Retina (tissue), 1 donor: ENCODE results near the gene MRGPRE.

Experiments
- DNase-seq: peaks from one replicate; pipeline ENCODE4 v3.0.0-alpha.2; 2016

MRGPRE gene

DNA sequence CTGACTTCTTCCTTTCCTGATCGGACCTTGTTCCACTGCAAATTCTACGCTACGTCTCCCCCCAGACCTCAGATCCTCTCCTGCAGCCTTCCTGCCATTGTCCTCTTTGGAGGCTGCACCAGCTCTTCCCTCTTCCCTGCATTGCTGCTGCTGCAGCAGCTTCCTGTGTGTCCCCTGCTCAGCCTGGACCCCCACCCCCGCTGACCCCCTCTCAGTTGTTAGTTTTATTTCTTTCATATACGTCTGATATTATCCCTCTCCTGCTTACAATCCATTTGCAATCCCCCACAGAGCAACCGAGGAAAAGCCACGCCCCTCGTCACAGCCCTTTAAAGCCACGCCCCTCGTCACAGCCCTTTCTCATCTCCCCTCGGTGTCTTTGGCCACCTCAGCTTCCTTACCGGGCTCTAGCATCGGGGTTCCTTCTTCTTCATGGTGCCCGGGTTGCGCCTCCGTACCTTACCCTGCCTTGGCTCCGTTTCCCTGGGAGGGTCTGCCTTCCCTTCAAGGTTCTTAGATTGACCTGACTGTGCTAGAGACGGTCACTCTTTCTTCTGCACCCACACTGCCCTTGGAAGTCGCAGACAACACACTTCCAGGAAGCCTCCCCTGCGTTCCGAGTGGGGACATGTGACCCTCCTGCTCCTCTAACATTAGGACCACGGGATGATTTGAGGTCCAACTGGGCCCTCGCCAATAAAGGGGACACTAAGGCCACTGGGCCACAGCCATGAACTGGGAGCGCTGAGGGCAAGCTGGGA is 18.4 kb downstream of the MRGPRE start:
- DNase-seq, result no peak

DNA sequence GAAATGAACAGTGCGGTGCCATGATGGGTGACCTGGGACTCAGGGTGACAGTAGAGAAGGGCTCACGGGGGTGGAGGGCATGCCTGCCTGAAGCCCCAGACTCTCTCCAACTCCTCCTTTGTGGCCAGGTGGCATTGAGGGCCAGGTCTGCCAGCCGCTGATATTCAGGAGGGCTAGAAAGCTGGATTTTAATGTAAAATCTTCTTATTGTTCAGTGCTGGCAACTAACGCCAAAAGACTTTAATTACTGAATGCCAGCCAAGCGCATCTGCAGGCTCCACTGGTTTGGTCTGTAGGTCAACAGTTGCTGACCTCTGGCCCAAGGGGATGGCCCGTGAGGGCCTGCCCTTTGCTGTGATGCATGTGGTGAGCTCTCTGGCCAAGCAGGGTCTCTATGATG is 23.9 kb downstream of the MRGPRE start:
- DNase-seq, result no peak

DNA sequence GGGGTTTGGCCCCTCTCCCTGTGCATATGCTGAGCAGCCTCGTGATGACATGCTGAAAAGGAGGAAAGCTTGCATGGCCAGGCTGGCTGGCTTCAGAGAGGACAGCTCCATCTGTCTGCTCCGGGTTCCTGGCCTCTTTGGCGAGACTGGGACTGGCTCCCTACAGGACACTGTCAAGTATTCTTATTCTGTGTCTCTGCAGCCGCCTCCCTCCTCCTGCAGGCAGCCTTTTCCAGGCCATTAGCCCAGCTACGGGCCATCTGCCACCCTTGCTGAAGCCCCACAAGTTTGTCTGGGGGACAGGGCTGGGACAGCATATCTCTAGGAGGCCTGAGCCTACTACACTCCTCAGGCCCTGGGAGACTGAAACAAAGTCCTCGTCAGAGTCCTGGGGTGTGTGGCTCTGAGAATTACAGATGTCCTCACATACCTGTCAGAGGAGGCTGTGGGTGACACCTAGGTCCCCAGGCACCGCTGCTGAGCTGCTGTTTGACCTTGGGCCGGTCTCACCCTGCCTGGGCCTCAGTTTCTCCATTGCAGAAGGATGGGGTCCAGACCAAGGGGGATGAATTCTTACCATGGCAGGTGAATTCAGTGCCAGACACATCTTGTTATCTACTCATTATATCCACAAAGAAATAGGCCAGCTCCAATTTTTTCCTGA is 24.6 kb downstream of the MRGPRE start:
- DNase-seq, result no peak

DNA sequence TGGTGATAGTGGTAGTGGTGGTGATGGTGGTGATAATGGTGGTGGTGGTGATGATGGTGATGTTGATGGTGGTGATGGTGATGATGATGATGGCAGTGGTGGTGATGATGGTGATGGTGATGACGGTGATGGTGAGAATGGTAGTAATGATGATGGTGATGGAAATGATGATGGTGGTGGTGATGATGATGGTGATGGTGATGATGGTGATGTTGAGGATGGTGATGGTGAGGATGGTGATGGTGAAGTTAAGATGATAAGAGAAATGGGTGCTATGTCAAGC is 25.4 kb downstream of the MRGPRE start:
- no peak for DNase-seq

DNA sequence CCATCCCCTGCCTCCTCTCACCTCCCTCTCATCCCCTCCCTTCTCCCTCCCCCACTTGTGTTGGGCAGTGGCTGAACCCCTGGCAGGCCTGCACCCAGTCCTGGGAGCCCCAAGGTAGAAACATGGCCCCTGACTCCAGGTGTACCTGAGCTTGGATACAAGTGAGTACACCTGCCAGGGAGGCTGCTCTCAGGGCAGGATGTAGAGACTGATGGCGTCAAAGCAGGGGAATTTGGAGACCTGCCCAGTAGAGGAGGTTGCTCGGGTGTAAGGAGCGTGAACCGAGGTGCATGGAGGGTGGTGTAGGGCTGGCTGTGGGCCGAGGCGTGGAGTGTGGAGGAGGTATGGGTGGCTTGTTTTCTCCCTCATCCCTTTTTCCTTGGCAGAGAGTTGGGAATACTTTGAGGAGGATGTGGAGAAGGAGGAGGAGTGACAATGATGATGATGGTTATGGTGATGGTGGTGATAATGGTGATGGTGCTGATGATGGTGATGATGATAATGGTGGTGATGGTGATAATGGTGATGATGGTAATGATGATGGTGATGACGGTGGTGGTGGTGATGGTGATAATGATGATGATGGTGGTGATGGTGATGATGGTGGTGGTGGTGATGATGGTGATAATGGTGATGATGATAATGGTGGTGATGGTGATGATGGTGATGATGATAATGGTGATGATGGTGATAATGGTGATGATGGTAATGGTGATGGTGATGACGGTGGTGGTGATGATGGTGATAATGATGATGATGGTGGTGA is 25.9 kb downstream of the MRGPRE start:
- no peak for DNase-seq

DNA sequence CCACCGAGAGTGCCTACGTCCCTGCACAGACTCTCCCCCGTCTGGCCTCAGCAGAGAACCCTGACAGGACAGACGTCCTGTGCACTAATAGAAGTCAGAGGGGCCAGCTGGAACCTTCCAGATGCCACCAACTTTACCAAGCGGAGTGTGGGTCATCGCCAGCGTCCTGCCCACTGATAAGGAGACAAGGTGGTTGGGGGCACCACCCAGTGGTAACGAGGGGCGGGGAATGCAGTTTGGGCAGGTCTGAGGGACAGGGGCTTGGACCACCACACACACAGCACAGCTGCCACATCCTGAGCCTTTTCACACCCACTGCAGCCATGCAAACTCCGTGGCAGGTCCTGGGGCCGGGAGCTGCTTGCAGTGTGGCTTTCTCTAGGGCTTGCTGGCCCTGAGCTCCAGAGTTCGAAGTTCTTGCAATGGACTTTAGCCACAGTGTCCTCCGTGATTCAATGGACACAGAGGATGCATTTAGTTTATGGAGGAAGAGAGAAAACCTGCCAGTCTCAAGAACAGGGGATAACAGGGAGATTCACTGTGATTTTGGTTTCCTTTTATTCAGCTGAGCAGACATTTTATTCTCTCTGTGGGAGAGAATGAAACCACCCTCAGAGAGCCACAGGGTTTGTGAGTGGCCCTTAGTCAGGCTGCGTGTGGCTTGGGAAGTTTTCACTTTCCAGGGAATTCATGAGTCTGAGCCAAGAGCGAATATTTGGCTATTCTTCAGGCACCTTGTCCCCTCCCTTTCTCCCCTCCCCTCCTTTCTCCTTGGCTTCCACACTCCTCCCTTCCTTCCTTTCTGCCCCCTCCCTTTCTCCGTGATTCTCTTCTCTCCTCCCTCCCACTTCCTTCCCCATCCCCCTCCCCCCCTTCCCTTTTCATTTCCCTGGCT is 26.7 kb downstream of the MRGPRE start:
- no peak for DNase-seq

DNA sequence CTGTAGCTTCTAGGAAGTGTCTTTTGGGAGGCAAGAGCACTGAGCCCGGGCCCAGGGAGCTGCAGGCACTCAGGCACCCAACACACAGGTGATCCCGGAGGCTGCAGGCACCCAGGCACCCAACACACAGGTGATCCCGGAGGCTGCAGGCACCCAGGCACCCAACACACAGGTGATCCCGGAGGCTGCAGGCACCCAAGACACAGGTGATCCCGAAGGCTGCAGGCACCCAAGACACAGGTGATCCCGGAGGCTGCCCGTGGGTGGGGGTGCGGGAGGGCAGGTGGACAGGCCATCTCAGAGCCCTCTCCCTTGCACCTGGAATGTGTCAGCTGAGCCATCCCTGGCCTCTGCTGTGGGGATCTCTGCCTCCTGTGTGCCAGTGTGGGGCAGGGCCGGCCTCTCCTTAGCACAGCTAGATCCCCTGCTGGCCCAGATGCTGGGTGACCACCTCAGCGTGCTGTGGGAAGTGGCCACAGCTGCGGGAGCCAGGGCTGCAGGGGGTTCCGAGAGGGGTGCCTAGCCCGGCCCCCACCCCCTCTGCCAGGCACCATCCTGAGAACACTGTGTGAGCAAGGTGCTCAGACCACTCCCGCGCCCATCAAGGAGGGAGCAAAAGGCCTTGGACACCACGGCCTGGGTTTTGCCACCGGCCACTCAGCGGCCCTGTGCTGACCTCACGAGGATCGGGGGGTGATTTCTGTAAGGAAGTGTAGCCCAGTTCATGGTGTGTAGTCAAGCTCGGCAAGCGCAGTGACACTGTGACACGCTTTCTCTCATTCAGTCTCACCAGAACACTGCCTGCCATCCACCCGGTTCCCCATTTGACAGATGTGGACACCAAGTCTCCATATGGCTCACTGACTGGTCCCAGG is 27.8 kb downstream of the MRGPRE start:
- no peak for DNase-seq

DNA sequence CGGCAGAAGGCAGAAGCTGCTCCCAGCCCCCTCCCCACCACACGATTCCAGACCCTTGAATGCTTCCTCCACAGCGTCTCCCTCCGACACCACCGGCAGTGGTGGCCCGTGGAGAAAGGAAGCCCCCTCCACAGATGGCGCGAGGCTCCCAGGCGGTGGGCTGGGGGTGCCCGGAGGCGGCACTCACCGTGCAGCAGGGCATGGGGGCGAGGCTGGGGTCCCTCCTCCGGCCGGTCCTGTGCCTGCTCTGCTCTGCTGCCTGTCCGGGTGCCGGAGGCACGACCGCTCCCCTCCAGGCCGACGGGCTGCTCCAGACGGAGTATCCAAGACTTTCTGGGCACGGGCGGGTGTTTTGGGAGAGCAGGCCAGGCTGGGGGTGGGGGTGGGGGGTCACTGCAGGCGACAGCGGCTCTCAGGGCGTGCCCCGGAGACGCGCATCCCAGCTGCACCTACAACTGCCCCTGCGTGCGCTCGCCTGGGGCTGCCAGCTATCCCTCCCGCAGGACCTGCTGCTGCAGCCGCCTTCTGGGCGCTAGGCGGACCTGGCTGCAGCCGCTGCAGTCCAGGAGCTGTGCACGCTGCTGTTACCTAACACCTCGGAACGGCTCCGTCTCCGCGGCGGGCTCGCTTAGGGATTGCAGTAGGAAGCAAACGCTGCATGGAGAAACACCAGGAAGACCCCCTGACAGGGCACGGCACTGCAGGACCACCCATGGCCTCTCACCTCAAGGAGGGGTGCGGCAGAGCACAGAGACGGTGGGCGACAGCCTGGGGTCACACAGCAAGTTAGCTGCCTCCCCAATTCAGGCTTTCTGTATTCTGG is 28.8 kb downstream of the MRGPRE start:
- no peak for DNase-seq

DNA sequence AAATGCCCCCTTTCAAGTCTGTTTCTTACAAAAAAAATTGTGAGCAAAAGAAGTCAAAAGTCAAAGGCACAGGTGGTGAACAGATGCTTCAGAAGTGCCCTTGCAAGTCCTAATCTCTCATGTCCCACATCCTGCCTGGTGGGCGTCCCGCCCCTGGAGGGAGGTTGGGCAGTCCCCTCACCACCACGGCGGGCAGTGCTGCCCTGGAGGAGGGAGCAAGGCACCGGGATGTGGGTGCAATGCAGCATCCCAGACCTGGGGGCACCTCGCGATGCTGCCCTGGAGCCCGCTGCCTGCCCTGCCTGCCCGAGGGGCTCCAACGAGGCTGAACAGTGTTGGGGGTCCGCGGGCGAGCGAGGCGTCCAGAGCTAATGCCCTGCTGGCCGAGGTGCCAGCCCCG is 29.5 kb downstream of the MRGPRE start:
- no peak for DNase-seq

DNA sequence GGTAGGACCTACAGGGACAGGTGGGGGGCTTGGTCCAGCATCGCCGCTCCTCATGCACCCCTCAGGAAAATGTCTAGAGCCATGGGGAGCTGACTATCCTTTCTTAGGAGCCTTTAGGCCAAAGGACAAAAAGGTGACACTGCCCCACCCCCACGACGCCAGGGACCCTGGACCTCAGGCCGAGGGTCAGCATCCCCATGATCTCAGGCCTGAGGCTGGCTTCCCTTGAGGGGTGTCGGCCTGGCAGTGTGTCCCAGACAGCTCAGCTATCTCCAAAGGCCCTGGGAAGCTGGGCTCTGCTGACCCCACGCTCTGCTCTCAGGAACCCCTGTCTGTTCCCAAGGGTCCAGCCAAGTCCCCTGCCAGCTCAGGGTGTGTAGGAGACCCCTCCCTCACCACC is 29.9 kb downstream of the MRGPRE start:
- no peak for DNase-seq

DNA sequence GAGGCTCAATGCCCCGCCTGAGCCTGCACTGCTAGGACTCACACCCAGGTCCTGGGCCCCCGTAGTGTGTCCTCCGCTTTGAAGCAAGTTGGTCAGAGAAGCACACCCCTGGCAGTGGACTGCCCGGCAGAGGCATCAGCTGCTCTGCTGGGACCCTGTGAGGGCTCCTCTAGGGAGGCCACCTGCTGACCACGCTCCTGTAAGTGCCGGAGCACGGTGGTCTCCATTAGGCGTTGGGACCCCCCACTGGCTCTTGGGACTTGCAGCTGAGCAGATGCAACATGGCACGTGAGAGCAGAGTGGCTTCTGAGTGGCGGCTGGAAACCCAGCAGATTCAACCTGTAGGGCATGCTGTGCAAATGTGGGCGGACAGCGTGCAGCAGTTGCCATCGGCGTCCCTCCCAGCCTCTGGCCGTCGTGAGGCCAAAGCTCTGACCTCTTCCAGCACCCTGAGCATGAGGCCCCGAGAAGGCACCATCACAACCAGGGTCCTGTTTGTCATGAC is 30.5 kb downstream of the MRGPRE start:
- no peak for DNase-seq

DNA sequence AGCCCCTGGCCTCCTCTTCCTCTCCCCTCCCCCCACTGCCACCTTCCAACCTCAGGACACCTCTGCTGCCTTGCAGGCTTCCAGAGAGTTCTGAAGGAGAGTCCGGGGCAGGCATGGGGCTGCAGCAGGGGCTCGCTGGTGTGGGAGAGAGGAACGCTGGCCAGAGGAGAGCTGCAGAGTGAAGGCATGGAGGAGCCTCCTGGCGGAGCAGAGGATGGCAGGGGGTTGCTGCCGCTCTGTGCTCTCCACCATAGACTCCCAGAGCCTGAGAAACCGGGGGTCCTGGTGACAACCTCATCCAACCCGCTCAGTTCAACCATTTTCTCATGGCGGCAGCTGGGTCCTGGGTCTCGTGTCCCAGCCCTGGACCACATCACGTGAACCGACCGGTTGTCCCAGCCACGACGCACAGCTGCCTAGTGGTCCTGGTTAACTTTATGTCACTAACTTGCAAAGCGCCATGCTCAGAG is 31.1 kb downstream of the MRGPRE start:
- no peak for DNase-seq

DNA sequence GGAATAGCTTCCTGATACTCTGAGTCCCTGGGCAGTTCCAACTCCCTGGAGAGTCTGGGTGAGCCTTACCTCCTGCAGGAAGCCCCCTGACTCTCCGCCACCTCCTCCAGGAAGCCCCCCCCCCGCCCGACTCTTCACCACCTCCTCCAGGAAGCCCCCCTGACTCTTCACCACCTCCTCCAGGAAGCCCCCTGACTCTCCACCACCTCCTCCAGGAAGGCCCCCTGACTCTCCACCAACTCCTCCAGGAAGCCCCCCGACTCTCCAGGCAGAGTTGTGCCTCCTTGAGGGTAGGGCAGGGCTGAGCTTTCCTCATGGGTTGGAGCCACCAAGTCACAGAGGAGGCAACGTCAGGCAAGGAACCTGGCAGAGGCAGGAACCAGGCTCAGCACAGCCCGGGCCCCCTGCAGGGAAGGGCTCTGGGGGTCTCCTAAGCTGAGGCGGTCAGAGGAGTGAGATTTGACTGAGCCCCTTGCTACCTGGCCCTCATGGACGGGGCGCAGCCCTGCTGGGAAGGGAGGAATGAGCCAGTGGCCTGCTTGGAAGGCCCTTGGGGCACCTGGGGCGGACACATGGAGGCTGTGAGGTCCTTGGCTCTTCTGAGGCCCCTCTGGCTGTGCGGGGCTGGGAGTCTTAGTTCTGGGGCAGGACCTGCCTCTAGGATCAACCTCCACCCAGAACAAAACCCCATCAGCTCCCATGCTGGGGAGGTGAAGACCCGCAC is 31.7 kb downstream of the MRGPRE start:
- DNase-seq, result no peak

DNA sequence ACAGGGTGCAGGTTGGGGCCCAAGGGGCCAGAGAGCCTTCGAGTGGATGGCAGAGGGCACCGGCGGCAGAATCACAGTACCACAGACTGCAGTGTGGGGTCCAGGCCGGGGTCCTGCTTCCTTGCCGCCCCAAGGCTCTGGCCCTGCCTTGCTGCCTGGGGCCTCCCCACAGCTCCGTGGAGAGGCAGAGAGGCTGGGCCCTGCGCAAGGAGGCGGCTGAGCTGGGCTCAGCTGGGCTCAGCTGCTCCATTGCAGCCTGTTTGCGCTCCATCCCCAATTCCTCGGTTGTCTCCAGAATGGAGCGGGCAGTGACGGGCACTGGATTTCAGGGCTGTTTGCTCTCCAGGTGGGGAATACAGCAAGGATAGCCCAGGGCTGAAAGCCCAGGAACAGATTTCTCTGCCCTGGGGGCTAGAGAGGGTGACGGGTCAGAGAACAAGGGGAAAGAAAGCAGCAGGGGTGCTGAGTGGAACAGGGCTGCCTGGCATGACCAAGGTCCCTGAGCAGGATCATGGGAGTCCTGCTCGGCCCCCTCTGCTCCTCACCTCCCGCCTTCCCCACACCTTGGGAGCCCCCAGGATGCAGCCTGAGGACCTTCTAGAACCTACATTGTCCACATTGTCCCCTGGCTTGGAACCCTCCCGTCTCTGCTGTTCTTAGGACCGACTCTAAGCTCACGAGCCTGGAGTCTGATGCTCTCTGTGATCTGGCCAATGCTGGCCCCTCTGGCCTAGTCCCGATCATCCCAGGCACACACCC is 32.5 kb downstream of the MRGPRE start:
- DNase-seq, result no peak

DNA sequence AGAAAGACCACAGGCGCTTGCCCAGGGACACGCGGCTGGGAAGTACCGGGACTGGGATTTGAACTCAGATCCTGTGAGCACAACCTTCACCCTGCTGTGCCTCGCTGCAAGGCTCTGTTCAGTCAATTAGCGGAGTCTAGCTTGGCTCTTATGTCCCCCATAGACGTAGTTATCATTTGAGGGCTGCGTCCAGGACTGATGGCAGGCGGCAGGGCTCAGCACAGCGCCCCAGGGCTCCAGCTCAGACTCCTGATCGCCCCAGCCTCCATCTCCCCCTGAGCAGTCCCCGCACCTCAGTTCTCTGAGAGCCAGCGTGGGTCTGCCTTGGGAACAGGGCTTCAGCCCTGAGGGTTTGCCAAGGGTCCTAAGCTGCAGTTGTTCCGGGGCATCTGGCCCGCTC is 33.4 kb downstream of the MRGPRE start:
- DNase-seq, result no peak

DNA sequence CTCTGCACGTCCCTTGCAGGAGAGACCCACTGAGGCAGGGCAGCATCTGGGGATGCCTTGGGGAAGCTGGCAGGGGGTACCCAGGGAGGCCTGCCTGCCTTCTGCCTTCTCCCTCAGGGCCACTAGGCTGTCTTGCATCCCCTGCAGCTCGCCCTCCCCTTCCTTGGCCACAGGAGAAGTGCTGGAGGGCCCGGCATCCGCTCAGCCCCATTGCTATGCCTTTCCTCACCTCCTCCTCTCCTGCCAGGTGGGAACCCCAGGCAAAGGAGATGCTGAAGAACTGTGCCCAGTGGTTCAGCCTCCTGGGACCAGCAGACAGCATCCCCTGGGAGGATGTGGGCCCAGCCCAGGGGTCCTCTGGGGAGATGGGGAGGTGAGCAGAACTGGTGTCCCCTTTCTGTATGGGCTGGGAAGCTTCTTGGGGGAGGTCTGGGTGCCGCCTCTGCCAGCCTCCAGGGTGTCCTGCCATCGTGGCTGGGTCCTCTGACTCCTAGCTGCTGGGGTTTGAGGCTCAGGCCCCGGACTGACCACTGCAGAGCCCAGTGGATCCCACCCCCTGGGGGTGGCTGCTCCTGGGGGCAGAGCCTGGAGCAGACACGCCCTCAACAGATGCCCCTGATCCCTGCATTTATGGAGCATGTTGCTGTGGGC is 34.2 kb downstream of the MRGPRE start:
- DNase-seq, result no peak

DNA sequence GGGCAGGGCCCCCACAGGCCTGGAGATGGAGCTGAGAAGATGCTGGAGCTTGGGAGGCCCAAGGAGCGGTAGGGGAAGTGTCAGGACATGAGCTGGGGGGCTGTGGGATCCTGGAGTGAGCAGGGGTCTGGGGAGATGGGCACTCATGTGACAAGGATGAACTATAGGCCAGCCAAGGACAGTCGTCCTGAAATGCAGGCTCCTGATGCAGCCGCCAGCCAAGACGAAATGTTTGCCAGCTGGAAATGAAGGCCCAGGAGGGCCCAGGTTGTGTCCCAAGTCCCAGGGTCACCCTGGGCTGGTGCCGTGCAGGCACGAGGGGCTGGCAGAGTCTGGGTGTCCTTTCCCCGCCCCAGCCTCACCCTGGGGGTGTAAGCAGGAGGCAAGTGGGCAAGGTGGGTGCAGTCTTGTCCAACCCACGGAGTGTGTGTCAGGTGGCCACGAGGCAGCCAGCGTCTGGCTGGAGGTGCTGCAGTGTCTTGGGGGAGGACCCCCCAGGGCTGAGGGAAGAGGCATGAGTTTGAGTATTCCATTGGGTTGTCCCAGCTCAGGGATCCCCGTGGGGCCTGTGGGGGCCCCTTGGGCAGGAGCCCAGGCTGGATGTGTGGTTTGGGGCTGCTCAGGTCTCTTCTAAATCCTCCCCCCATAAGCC is 35.0 kb downstream of the MRGPRE start:
- no peak for DNase-seq
